ENCODE data around the gene RNF213. TPM values are rescaled to one million over a fixed set of nuclear protein-coding genes. Genes with fewer than 3 reads are reported as not detected.

The RNF213 gene
- total RNA-seq, 1 experiment from 2014 or later, result 44.5 TPM

DNA sequence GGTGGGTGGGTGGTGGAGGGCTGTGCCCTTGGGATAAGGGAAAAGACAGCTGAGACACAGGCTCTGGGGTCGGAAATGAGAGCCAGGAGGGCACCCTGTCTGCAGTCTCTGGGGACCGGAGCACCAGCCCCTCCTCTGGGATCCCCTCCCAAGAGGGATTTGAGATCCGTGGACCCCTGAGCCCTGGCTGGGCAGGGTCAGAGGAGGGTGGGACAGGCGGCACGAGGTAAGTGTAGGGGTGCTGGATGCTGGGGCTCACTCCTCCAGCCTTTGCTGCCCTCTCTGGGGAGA, 40.9 kb upstream of the RNF213 start:
- intact Hi-C loops (cut with micrococcal nuclease), result no loop called here
- no peak for ATAC-seq
- BruUV-seq (replicated peaks), result no TSS peak
- CTCF ChIA-PET, result interaction anchor here (1.1 kb wide), 1 partner anchor 118 kb away, joined by 3 read pairs; the partner anchor contains the start of gene GAA
- H4K20me1 ChIP-seq (ENCODE audit: insufficient read depth), result no peaks in the 10 kb centered on the region
- peaks cover 0 to 16% of the 10 kb centered on the region in 2 experiments; a peak in 1 of 4 replicates for H3K36me3 ChIP-seq (ENCODE audit: control insufficient read depth in 1 of 2, insufficient read depth in 2 of 2, low read length in 2 of 2)
- peak overlapping the region; percentile 93 for H3K9ac ChIP-seq (ENCODE audit: low read length)
- H3K4me3 ChIP-seq (replicated peaks in 1 of 2; ENCODE audit: low read depth in 1 of 2, low read length in 2 of 2), result peak overlapping the region; percentile 88 to 97
- no peaks in the 10 kb centered on the region for H3K27me3 ChIP-seq (ENCODE audit: insufficient read depth, low read length)
- no peak overlapping the region for H2AFZ ChIP-seq (ENCODE audit: low read depth, low read length, poor library complexity, severe bottlenecking)
- no peak for DNase-seq (ENCODE audit: low read depth, low spot score)
- peaks cover 8 to 15% of the 10 kb centered on the region in 2 experiments; a peak in 3 of 4 replicates for H3K4me1 ChIP-seq (ENCODE audit: control insufficient read depth in 1 of 2, insufficient read depth in 2 of 2, low read length in 2 of 2)
- TF ChIP-seq CBX3 (IDR thresholded peaks at IDR 0.05; ENCODE audit: low read depth) (no peak), TCF7L2 (IDR thresholded peaks at IDR 0.05; ENCODE audit: borderline replicate concordance, extremely low read depth, insufficient read depth, insufficient read length) (no peak), CEBPB (IDR thresholded peaks at IDR 0.05; ENCODE audit: low read depth) (no peak), SIN3A (IDR thresholded peaks at IDR 0.05; ENCODE audit: low read depth) (no peak), JUND (IDR thresholded peaks at IDR 0.05) (no peak), RAD21 (IDR thresholded peaks at IDR 0.05; ENCODE audit: low read depth) (no peak), YY1 (IDR thresholded peaks at IDR 0.05; ENCODE audit: extremely low read depth, insufficient replicate concordance, low read depth, low read length) (no peak), ELF1 (IDR thresholded peaks at IDR 0.05; ENCODE audit: borderline replicate concordance, low read depth) (no peak)
- TF ChIP-seq, protein P1, sequence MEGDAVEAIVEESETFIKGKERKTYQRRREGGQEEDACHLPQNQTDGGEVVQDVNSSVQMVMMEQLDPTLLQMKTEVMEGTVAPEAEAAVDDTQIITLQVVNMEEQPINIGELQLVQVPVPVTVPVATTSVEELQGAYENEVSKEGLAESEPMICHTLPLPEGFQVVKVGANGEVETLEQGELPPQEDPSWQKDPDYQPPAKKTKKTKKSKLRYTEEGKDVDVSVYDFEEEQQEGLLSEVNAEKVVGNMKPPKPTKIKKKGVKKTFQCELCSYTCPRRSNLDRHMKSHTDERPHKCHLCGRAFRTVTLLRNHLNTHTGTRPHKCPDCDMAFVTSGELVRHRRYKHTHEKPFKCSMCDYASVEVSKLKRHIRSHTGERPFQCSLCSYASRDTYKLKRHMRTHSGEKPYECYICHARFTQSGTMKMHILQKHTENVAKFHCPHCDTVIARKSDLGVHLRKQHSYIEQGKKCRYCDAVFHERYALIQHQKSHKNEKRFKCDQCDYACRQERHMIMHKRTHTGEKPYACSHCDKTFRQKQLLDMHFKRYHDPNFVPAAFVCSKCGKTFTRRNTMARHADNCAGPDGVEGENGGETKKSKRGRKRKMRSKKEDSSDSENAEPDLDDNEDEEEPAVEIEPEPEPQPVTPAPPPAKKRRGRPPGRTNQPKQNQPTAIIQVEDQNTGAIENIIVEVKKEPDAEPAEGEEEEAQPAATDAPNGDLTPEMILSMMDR (IDR thresholded peaks at IDR 0.05 in 2 of 3, conservative IDR thresholded peaks at IDR 0.05 in 1 of 3; ENCODE audit: borderline replicate concordance in 1 of 3, insufficient read depth in 1 of 3, low read depth in 2 of 3, low read length in 2 of 3), result no peak
- TF ChIP-seq, protein P2, sequence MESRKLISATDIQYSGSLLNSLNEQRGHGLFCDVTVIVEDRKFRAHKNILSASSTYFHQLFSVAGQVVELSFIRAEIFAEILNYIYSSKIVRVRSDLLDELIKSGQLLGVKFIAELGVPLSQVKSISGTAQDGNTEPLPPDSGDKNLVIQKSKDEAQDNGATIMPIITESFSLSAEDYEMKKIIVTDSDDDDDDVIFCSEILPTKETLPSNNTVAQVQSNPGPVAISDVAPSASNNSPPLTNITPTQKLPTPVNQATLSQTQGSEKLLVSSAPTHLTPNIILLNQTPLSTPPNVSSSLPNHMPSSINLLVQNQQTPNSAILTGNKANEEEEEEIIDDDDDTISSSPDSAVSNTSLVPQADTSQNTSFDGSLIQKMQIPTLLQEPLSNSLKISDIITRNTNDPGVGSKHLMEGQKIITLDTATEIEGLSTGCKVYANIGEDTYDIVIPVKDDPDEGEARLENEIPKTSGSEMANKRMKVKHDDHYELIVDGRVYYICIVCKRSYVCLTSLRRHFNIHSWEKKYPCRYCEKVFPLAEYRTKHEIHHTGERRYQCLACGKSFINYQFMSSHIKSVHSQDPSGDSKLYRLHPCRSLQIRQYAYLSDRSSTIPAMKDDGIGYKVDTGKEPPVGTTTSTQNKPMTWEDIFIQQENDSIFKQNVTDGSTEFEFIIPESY (IDR thresholded peaks at IDR 0.05; ENCODE audit: extremely low read depth, insufficient replicate concordance, low read length), result no peak
- TF ChIP-seq, protein P3, sequence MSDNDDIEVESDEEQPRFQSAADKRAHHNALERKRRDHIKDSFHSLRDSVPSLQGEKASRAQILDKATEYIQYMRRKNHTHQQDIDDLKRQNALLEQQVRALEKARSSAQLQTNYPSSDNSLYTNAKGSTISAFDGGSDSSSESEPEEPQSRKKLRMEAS (IDR thresholded peaks at IDR 0.05), result no peak
- peaks cover 17% of the 10 kb centered on the region for H3K79me2 ChIP-seq (ENCODE audit: insufficient read depth, low read length)
- RAD21 ChIA-PET (ENCODE audit: low non-redundant PET in 1 of 2, low total read pairs in 2 of 2, uncharacterized antibody in 2 of 2, unreplicated experiment in 2 of 2), result no interaction called here
- no peaks in the 10 kb centered on the region for H3K9me3 ChIP-seq (ENCODE audit: control insufficient read depth in 1 of 2, insufficient read depth in 1 of 2, low read depth in 1 of 2, low read length in 2 of 2)
- H3K9me2 ChIP-seq (ENCODE audit: insufficient read depth), result no peaks in the 10 kb centered on the region
- H3K4me2 ChIP-seq (ENCODE audit: low read length), result peak overlapping the region; percentile 98
- POLR2A ChIA-PET, result interaction anchor here (0.9 to 1.0 kb wide), 2 partner anchors 16 to 69 kb away, joined by 3 read pairs; no protein-coding TSS in a partner anchor
- peak overlapping the region; percentile 75 for H3K27ac ChIP-seq (ENCODE audit: low read depth, low read length)
